Measurements from ENCODE around the gene ASB18. TPM values are rescaled to one million over a fixed set of nuclear protein-coding genes. Genes with fewer than 3 reads are reported as not detected.

Gene ASB18
- total and polyA plus RNA-seq, 10 of the 15 experiments (the other 5 are each of a cell fraction or from before 2014, with no cell fraction given) = not detected

- no peak for ATAC-seq
- POLR2A ChIA-PET = no interaction called here
- FAIRE-seq = no peak
- Histone ChIP-seq H3K4me1 (ENCODE audit: control insufficient read depth, insufficient read depth, low read length) (no peaks in the 10 kb centered on the region), H2AFZ (ENCODE audit: control insufficient read depth, low read depth, low read length) (no peak overlapping the region), H3K27me3 (replicated peaks in 1 of 2; ENCODE audit: control insufficient read depth in 2 of 2, insufficient read depth in 2 of 2, low read length in 1 of 2) (no peaks in the 10 kb centered on the region; a peak in 1 of 4 replicates), H3K27ac (ENCODE audit: control insufficient read depth, insufficient read depth) (no peak overlapping the region), H4K20me1 (ENCODE audit: control insufficient read depth, insufficient read depth) (no peaks in the 10 kb centered on the region), H3K4me2 (ENCODE audit: control insufficient read depth, insufficient read depth) (no peak overlapping the region), H3K4me3 (no peak overlapping the region), H3K36me3 (ENCODE audit: control insufficient read depth in 2 of 2, insufficient read depth in 2 of 2, low read length in 1 of 2) (no peaks in the 10 kb centered on the region), H3K79me2 (ENCODE audit: control insufficient read depth, insufficient read depth, low read length) (no peaks in the 10 kb centered on the region), H3K9ac (ENCODE audit: control insufficient read depth, insufficient read depth, low read length) (no peak overlapping the region), H3K9me3 (replicated peaks; ENCODE audit: control insufficient read depth, insufficient read depth, low read length) (no peaks in the 10 kb centered on the region)
- no peak for DNase-seq (ENCODE audit: low read depth, low spot score)
- intact Hi-C loops (cut with micrococcal nuclease; ENCODE audit: unreplicated experiment) (no loop called here), in situ Hi-C loops (cut with MboI) (no loop called here)
- RAD21 ChIA-PET (ENCODE audit: unreplicated experiment) = no interaction called here
- SMC1A ChIA-PET (ENCODE audit: uncharacterized antibody, unreplicated experiment) = no interaction called here
- no TSS peak for BruUV-seq (replicated peaks)
- CTCF ChIA-PET = interaction anchor here (0.6 kb wide), 1 partner anchor 328 kb away, joined by 4 read pairs; no protein-coding TSS in a partner anchor
- no peak for TF ChIP-seq IKZF1 (conservative IDR thresholded peaks at IDR 0.05)
- TF ChIP-seq, protein P1, sequence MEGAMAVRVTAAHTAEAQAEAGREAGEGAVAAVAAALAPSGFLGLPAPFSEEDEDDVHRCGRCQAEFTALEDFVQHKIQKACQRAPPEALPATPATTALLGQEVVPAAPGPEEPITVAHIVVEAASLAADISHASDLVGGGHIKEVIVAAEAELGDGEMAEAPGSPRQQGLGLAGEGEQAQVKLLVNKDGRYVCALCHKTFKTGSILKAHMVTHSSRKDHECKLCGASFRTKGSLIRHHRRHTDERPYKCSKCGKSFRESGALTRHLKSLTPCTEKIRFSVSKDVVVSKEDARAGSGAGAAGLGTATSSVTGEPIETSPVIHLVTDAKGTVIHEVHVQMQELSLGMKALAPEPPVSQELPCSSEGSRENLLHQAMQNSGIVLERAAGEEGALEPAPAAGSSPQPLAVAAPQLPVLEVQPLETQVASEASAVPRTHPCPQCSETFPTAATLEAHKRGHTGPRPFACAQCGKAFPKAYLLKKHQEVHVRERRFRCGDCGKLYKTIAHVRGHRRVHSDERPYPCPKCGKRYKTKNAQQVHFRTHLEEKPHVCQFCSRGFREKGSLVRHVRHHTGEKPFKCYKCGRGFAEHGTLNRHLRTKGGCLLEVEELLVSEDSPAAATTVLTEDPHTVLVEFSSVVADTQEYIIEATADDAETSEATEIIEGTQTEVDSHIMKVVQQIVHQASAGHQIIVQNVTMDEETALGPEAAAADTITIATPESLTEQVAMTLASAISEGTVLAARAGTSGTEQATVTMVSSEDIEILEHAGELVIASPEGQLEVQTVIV (IDR thresholded peaks at IDR 0.05; ENCODE audit: borderline replicate concordance, partially characterized antibody) = no peak
- TF ChIP-seq BRCA1 (IDR thresholded peaks at IDR 0.05; ENCODE audit: low read depth, low read length) = no peak
- TF ChIP-seq BACH1 (IDR thresholded peaks at IDR 0.05; ENCODE audit: borderline replicate concordance) = no peak
- TF ChIP-seq SMC3 (IDR thresholded peaks at IDR 0.05; ENCODE audit: borderline replicate concordance, low read length) = no peak
- no peak for TF ChIP-seq REST (IDR thresholded peaks at IDR 0.05; ENCODE audit: low read depth, low read length)
- no peak for TF ChIP-seq TCF7 (IDR thresholded peaks at IDR 0.05; ENCODE audit: borderline replicate concordance)
- TF ChIP-seq SUPT20H (IDR thresholded peaks at IDR 0.05; ENCODE audit: borderline replicate concordance, control insufficient read depth, low read depth, low read length) = no peak
- no peak for TF ChIP-seq SMAD5 (IDR thresholded peaks at IDR 0.05; ENCODE audit: low read depth)
- no peak for TF ChIP-seq NBN (IDR thresholded peaks at IDR 0.05)
- TF ChIP-seq PRDM15 (CRISPR knock-in tag; IDR thresholded peaks at IDR 0.05) = no peak
- no peak for TF ChIP-seq NFIC (IDR thresholded peaks at IDR 0.05; ENCODE audit: low read depth, low read length)
- TF ChIP-seq YBX1 (IDR thresholded peaks at IDR 0.05) = no peak
Observed at GRCh38 chr2:236291476-236291875, 27.3 kb upstream of the ASB18 start.

Data from GM12878 (cell line).